SK-N-MC (cell line): ENCODE data around the gene RASSF1.

Experiments
- DNase-seq: peaks from one replicate; pipeline ENCODE4 v3.0.0-alpha.2; 2011; ENCODE audit warnings: low read depth, low spot score
- H3K27ac ChIP-seq: fragments of 200-600 bp; sonication (generic); 2 replicates; pipeline ENCODE4 v1.5.1; 2016; ENCODE audit warnings: mixed run types
- H3K36me3 ChIP-seq: fragments of 200-600 bp; sonication (generic); 2 replicates; pipeline ENCODE4 v1.6.1; 2017; ENCODE audit warnings: antibody characterized with exemption, low read length, mixed read lengths; ENCODE audit not compliant: insufficient read depth
- H3K4me3 ChIP-seq: fragments of 200-600 bp; sonication (generic); 2 replicates; pipeline ENCODE4 v1.5.1; 2016
- H3K9ac ChIP-seq: fragments of 200-600 bp; sonication (generic); 2 replicates; pipeline ENCODE4 v1.8.0; 2017; ENCODE audit warnings: mixed run types, mixed read lengths; ENCODE audit not compliant: insufficient read length
- H3K9me3 ChIP-seq: fragments of 200-600 bp; sonication (generic); 2 replicates; pipeline ENCODE4 v1.6.1; 2017; ENCODE audit warnings: low read depth, mild to moderate bottlenecking, antibody characterized with exemption, low read length, moderate library complexity, mixed read lengths
- EZH2 ChIP-seq: fragments of 200-600 bp; sonication (generic); IDR thresholded peaks from one replicate; pipeline ENCODE4 v1.6.1; 2017; ENCODE audit warnings: antibody characterized with exemption
- FOXP2 ChIP-seq: optimal IDR thresholded peaks from 2 replicates; pipeline ENCODE3; 2011; ENCODE audit warnings: mild to moderate bottlenecking, moderate library complexity; ENCODE audit not compliant: insufficient read depth; ENCODE audit errors: extremely low read length, control extremely low read depth
- POLR2AphosphoS5 ChIP-seq: IDR thresholded peaks from 2 replicates; pipeline ENCODE4 v1.6.1; 2012; ENCODE audit warnings: mild to moderate bottlenecking, low read depth, low read length, borderline replicate concordance

The RASSF1 gene, protein sequence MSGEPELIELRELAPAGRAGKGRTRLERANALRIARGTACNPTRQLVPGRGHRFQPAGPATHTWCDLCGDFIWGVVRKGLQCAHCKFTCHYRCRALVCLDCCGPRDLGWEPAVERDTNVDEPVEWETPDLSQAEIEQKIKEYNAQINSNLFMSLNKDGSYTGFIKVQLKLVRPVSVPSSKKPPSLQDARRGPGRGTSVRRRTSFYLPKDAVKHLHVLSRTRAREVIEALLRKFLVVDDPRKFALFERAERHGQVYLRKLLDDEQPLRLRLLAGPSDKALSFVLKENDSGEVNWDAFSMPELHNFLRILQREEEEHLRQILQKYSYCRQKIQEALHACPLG

DNA sequence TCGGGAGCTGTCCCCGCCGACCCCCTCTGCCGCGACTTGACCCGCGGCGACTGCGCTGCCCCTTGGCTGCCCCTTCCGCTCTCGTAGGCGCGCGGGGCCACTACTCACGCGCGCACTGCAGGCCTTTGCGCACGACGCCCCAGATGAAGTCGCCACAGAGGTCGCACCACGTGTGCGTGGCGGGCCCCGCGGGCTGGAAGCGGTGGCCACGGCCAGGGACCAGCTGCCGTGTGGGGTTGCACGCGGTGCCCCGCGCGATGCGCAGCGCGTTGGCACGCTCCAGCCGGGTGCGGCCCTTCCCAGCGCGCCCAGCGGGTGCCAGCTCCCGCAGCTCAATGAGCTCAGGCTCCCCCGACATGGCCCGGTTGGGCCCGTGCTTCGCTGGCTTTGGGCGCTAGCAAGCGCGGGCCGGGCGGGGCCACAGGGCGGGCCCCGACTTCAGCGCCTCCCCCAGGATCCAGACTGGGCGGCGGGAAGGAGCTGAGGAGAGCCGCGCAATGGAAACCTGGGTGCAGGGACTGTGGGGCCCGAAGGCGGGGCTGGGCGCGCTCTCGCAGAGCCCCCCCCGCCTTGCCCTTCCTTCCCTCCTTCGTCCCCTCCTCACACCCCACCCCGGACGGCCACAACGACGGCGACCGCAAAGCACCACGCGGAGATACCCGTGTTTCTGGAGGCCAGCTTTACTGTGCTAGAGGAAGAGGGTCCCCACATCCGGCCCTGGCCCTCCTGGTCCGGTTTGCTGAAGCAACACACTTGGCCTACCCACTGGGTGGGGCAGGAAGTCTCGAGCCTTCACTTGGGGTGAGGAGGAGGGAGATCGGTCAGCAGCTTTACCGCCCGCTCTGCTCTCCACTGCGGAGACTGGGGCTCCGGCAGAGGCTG is at the start of gene RASSF1:
TSS of gene RASSF1 (minus strand) at position 389 of the 882 bp plus-strand sequence. CDS start at position 358, 31 bp downstream.
- H3K4me3 ChIP-seq: no peak within 1 kb of the TSS
- DNase-seq: no peak

DNA sequence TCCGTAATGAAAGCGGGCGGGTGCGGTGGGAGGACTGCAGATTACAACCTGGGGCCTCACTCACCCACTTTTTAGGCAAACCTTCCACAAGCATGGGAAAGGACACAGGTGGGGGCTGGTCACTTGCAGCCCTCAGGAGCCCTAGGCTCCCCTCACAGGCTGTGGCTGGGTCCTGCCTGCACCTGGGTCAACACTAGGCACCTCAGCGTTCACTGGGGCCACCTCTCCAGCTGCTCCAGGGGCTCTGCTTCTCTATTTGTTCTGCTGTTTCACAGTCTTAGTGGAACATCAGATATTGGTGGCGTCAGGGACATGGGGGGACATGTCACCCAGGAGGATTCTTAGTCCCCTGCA is 48.8 kb upstream of the RASSF1 start:
- TF ChIP-seq POLR2AphosphoS5: no peak
- TF ChIP-seq EZH2: no peak
- no peak for TF ChIP-seq FOXP2

More for the DNA sequence above, at the start of gene RASSF1:
- no peaks in the 10 kb centered on the region for H3K36me3 ChIP-seq
- no peak within 1 kb of the TSS for H3K27ac ChIP-seq
- H3K9me3 ChIP-seq: no peaks in the 10 kb centered on the region
- H3K9ac ChIP-seq: no peak within 1 kb of the TSS
- TF ChIP-seq FOXP2: no peak
- no peak for TF ChIP-seq POLR2AphosphoS5
- no peak for TF ChIP-seq EZH2

DNA sequence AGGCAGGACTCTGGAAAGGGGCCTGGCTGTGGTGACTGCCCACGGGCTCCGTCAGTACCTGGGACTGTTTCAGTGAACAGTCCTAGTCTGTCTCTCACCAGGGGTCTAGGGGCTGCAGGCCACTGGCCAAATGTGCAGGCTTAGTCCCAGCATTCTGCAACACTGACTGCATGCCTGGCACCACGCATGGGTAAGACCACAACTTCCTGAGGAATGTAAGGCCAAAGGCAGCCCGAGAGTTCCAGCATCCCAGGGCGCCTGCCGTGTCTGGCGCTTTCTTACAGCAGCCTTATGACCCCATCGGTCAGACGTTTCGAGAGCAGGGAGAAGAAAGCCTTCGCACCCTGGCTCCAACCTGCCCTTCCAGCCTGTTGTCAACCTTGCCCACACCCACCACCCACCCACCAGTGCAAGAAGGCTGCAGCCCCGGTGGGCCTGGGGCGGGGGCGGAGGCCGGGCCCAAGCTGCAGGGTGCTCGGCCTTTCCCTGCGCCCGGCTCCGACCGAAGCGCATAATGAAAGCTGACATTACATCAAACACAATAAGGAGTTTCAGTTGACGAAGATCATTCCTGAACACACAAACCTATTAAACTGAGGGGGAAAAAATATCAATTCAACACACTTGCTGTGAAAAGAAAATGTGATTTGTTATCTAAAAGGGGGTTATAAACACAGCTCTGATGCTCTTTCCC is 48.2 kb upstream of the RASSF1 start:
- Histone ChIP-seq H3K9me3 (no peaks in the 10 kb centered on the region), H3K27ac (no peak overlapping the region), H3K9ac (no peak overlapping the region), H3K36me3 (no peaks in the 10 kb centered on the region), H3K4me3 (no peak overlapping the region)
- DNase-seq: no peak
- TF ChIP-seq EZH2: no peak
- TF ChIP-seq POLR2AphosphoS5: no peak
- no peak for TF ChIP-seq FOXP2

More for the DNA sequence above, 48.8 kb upstream of the RASSF1 start:
- Histone ChIP-seq H3K9me3 (no peaks in the 10 kb centered on the region), H3K4me3 (no peak overlapping the region), H3K9ac (no peak overlapping the region), H3K36me3 (no peaks in the 10 kb centered on the region), H3K27ac (no peak overlapping the region)
- DNase-seq: no peak

DNA sequence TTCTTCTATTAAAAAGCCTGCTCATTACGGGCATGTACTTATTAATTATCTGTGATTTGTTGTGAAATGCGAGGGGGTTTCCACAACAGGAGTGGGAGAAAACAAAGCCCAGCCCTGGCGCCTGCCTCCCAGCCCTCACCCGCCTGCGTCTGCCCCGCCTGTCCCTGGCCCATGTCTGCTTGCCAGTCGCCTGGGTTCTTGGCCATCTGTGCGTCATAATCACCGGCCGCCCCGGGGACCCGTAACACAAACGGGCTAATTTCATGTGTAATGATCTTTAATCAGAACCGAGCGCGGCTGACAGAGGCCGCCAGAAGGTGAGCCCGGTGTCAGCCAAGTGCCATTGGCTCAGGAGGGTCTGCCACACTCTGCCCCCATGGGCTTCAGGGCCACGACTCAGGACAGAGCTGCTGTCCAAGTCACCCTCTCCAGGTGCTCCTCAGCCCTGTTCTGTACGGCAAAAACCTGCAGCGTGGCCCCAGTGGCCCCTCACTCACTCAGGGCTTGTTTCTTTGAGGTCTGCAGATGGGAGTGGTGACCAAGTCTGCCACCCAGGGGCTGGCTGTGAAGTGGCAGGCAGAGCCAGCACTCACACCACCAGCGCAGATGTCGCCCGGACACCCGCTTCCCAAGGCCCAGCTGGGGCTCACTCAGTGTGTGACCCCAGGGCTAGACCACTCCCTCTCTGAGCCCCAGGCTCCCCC is 47.5 kb upstream of the RASSF1 start:
- Histone ChIP-seq H3K9me3 (no peaks in the 10 kb centered on the region), H3K4me3 (no peak overlapping the region), H3K9ac (no peak overlapping the region), H3K36me3 (no peaks in the 10 kb centered on the region), H3K27ac (no peak overlapping the region)
- DNase-seq: no peak
- TF ChIP-seq POLR2AphosphoS5 (no peak), FOXP2 (no peak), EZH2 (no peak)

DNA sequence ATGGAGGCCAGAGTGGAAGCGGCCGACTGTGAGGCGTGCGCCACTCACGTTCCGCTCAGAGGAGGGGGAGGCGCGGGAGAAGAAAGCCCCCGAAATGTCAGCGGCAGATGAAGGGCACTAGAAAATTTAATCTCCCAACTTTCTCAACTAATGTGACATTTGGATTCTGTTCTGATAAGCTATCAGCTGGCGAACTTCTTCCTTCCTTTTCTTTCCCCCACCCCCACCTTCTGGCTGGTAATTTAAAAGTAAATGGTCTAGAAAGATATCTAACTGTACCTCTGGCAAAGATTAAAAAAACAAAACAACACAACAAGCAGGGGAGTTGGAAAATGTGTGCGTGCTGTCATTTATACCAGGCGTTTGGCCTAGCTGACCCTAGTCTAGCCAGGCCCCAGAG is 45.1 kb upstream of the RASSF1 start:
- H3K27ac ChIP-seq: no peak overlapping the region
- TF ChIP-seq POLR2AphosphoS5: no peak
- no peak for TF ChIP-seq FOXP2
- no peak for TF ChIP-seq EZH2
- no peak overlapping the region for H3K9ac ChIP-seq
- H3K36me3 ChIP-seq: no peaks in the 10 kb centered on the region
- no peaks in the 10 kb centered on the region for H3K9me3 ChIP-seq
- no peak for DNase-seq
- no peak overlapping the region for H3K4me3 ChIP-seq

DNA sequence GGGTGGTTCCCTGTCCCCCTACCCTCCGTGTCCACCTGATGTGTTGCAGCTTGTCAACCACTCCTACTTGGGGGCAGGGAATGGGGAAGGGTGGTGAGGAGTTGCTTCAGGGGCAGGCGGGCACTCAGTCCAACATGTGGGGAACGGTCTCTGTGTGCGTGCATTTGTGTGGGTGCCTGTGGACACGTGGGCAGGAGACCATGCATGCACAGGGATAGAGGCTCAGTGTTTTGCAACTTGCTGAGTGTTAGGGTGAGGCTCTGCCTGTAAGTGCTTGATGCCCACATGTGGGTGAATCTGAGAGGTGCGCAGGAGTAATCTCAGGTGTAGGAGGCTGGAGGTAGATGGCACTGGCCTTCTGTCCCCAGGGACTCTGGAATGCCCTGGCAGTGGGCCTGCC is 43.1 kb upstream of the RASSF1 start:
- H3K9ac ChIP-seq: no peak overlapping the region
- DNase-seq: no peak
- TF ChIP-seq FOXP2 (no peak), POLR2AphosphoS5 (no peak), EZH2 (no peak)

DNA sequence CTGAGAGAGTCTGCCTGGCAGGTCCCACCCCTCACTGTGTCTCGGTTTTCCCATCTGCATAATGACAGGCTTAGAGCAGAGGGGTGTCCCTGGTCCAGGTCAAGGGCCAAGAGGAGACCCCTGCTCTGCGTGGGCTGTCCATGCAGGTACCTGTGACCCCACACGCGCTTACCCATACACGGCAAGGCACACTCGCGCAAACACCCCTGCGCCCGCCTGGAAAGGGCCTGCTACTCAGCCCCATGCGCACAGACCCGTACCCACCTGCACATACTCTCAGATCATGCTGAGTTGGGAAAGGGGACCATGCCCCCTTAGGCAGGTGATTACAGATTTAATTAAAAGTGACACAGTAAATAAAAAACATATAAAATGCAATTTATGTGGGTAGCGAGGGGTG is 42.1 kb upstream of the RASSF1 start:
- no peak overlapping the region for H3K4me3 ChIP-seq
- no peak overlapping the region for H3K27ac ChIP-seq
- no peak overlapping the region for H3K9ac ChIP-seq
- DNase-seq: no peak
- TF ChIP-seq EZH2 (no peak), FOXP2 (no peak), POLR2AphosphoS5 (no peak)
- no peaks in the 10 kb centered on the region for H3K9me3 ChIP-seq
- H3K36me3 ChIP-seq: no peaks in the 10 kb centered on the region

More for the DNA sequence above, 43.1 kb upstream of the RASSF1 start:
- no peaks in the 10 kb centered on the region for H3K36me3 ChIP-seq
- H3K27ac ChIP-seq: no peak overlapping the region
- H3K4me3 ChIP-seq: no peak overlapping the region
- H3K9me3 ChIP-seq: no peaks in the 10 kb centered on the region

DNA sequence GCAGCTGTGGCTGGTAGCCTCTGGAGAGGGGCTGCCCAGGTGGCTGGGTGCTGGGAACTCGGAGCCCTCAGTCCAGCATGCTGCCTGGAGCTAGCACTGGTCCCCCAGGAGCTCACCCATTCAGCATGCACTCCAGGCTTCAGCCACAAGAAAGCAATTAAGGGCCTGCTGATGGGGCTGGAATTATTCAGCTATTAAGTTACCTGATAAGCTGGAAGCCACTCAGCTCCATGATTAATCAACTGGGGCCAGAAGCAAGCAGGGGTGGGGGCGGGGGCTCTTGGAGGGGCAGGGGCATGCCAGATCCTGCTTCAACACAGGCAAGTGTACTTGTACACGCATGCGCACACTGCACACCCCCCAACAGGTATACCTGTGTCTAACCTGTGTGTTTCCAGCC is 40.7 kb upstream of the RASSF1 start:
- Histone ChIP-seq H3K36me3 (no peaks in the 10 kb centered on the region), H3K9ac (no peak overlapping the region), H3K4me3 (no peak overlapping the region), H3K9me3 (no peaks in the 10 kb centered on the region), H3K27ac (no peak overlapping the region)
- DNase-seq: no peak
- TF ChIP-seq FOXP2 (no peak), POLR2AphosphoS5 (no peak), EZH2 (no peak)
